Stimulated activated CD8-positive, alpha-beta memory T cell treated with anti-CD3 and anti-CD28 coated beads, Interleukin-12 subunit alpha, Interleukin-12 subunit beta, amount 100 ng/mL, for 1 hour (primary cell): ENCODE data around the gene CRYGN.

ENCODE experiments used
- DNase-seq: peaks from one replicate; pipeline ENCODE4 v3.0.0-alpha.2; 2020; ENCODE audit warnings: low read depth

The CRYGN gene, protein sequence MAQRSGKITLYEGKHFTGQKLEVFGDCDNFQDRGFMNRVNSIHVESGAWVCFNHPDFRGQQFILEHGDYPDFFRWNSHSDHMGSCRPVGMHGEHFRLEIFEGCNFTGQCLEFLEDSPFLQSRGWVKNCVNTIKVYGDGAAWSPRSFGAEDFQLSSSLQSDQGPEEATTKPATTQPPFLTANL

DNA sequence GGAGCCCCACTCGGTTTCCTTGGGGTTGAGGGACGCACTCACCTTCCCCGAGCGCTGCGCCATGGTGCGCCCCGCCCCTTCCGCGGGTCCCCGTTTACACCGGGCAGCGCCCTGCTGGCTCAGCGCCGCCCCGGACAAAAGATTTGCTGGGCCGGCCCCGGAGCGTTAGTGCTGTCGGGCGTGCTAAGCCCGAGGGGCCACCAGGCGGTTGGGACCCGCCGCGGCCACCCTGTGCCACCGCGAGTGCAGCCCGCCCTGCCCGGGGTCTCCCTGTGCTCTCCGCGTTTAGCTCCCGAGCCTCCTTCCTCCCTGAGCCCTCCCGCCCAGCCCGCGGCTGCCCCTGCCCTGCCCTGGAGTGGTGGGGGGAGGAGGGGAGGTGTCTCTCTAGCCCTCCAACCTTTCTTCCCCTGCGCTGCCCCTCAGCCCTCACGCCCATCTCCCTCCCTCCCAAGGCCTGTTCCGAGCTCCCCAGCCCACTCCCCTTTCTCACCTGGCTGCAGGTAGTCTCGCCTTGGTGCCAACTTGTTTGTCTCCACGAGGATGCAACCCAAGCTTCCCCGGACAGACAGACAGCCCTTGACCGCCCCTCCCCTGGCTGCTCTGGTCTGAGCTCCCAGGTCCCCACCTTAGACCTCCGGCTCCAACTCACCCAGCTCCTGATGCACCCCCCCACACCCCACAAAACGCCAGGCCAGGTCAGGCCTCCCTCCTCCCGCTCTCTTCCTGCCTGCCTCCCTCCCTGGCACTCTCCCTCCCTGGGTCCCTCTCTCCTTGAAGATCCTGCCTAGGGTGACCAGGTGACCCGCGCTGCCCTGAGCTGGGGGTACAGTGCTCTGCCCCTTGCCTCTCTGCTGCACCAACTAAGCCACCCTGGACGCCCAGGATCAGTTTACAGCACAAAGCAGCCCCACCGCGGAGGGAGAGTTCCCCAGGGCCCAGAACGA is at the start of gene CRYGN:
Gene CRYGN (minus strand): TSS at position 287 of the 944 bp plus-strand sequence. CDS start 224 bp downstream, at position 63.
- DNase-seq = no peak

DNA sequence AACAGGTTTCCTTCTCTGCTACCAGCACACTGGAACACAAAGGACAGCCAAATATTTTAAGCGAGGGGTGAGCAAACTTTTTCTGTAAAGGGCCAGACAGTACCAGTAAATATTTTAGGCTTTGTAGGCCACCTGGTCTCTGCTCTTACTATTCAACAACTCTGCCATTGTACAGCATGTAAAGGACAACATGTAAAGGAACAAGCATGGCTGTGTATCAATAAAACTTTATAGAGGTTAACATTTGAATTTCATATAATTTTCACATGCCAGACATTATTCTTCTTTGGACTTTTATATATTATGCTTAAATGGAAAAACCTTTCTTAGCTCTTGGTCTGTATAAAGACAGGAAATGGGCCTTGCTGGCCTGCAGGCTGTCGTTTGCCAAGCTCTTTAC is 49.6 kb upstream of the CRYGN start:
- DNase-seq = no peak

DNA sequence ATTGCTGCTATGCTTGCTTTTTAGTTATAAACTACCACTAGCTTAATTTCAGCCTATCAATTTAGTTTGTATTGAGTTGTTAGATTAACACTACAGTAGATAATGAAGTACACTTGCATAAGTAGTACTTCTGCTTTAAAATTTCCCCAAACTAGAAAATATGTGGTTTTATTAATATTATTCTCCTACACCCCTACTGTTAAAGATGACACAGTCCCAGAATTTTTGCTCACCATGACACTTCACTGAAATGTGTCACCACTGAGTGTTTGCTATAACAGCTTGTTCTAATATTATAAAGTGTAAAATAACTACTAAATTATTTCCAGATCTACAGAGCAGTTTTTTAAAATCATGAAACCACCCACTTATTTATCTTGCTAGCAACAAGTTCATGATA is 48.2 kb upstream of the CRYGN start:
- DNase-seq = no peak

DNA sequence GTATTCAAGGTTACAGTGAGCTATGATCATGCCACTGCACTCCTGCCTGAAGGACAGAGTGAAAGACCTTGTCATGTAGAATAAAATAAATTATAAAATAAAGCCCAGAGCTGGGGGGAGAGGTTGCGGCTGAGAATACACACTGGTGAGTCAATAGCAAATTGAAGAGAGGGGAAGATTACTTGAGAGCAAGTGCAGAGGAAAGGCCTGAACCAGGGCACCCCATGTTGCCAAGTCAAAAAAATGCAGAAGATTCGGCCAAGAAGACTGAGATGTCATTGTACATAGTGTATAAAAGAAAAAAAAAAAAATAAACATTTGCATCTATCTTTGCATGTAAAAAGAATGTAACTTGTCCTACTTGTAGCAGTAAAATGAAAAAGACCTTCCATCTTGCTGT is 47.3 kb upstream of the CRYGN start:
- no peak for DNase-seq

DNA sequence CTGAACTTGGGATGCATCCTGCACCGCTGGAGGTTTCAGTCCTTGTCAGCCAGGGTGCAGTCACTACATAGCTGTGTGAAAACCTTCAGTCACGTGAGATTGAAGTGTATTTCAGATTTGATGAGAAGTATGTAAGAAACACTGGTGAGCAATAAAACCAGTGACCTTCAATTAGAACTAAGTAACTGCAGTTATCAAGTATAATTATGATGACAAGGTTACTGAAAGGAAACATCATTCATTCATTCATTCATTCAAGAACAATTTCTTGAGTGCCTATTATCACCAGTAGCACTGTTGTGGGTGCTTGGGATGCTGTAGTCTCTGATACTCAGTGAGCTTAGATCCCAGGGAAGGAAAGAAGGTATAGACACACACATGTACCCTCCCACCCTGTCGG is 46.1 kb upstream of the CRYGN start:
- DNase-seq = no peak

DNA sequence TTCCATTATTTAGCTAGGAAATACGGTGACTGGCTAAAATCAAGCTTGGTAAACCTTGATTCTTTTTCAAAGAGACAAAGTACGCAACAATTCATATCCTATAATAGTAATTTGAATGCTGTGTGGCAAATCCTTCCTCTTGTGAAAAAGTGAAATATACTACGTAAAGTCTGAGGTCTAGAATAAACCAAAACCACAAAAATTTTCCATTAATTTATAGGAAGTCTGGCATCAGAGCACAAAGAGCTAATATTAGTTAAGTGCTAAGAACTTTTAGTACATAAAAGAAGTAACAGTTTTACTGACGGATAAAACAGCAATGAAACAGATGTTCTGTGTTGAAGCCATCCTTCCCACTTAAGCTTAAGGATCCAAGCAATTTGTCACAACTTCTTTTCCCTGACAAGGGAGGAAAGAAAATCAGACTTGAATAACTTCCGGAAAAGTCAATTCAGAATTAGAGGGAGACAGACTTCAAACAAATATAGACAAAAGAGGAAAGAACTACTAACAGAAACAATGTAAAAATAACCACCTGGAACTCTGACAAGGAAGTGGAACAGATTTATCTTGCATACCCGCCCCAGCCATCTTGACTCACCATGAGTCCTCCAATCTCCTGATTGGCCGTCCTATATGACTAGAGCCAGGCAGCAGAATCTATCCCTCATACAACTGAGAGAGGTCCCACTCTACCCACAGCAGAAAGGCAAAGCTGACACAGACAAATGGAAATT is 45.2 kb upstream of the CRYGN start:
- no peak for DNase-seq

DNA sequence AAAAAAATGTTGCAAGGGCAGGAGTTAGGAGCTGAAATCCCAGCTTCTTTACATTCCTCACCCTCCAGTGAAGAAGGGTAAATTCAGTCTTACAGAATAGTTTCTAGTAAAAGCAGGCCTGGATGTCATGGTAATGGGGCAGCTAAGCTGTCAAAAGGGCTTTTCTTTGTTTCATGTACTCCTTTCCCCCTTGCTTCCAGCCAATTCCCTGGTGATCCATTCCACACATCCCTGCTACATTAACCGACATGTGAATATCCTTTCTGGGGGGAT is 43.7 kb upstream of the CRYGN start:
- no peak for DNase-seq

DNA sequence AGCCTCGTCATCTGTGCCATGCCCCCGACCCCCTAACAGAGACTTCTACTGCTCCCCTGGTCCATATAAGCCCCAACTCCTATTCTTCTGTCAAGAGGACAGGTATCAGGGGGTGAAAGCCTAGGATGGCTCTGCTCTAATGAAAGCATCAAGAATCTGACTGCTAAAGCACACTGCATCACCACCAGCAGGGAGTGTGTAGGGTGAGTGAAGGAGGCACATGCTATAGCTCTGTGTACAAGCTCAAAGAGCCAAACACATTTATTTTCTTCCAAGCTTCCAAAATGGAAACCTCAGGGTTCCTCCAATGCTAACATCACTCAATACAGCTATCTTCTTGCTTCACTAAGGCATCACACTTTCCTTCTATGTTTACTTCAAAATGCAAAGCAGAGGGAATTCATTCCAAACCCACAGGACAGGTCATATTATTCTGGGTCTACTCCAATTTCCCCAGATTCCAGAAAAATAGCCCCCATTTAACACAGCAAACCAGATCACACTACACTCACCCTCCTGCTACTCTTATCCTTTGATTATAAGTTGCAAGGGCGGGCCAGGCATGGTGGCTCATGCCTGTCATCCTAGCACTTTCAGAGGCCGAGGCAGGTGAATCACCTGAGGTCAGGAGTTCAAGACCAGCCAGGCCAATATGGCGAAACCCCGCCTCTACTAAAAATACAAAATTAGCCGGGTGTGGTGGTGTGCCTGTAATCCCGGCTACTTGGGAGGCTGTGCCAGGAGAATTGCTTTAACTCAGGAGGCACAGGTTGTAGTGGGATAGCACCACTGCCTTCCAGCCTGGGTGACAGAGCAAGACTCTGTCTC is 43.2 kb upstream of the CRYGN start:
- no peak for DNase-seq

DNA sequence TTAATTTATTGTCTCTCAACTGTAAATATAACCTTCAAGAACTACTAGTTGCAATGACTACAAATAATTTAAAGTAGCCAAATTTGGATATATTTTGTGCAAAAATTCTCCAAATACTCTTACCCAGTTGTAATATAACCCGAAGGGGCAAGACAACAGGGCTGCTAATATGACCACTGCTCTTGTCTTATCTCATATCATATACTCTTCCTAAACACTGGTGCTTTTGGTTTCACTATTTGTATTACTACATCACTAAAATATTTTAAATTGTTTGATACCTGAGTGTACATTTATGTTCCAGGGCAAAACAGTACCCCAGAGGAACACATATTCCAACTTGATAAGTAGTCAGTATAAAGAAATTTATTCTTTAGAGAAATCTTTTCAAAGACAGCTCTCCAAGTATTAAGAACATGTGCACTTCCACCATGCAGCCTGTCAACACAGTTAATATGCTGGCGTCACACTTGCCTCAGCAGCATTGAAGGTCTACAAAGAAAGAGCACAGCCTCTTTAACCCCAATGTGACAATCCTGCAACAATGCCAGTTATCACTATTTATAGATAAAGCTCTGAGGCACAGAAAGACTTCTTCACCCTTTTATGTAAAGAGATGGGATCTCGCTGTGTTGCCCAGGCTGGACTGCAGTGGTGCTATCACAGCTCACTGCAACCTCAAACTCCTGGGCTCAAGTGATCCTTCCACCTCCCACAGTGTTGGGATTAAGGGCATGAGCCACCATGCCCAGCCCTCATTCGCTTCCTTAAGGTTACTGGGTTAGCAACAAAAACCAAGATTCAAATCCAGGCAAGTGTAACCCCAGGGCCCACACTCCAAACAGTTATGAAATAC is 41.9 kb upstream of the CRYGN start:
- DNase-seq = no peak

DNA sequence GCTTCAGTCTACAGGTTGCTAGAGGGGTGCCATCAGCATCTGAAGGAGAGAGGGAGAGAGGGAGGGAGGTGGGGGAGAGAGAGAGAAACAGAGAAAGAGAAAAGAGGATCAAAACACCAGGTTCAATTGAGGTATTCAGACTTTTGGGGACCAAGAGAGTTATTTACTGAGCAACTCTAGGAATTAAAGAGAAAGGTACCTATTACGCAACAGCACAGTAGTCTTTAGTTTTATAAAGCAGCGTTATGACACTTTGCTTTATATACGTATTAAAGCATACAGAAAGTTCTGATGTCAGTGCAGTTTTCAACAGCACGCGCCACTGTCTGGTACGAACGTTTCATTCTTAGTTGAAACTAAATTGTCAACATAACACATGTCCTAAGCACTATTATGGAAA is 37.9 kb upstream of the CRYGN start:
- no peak for DNase-seq

DNA sequence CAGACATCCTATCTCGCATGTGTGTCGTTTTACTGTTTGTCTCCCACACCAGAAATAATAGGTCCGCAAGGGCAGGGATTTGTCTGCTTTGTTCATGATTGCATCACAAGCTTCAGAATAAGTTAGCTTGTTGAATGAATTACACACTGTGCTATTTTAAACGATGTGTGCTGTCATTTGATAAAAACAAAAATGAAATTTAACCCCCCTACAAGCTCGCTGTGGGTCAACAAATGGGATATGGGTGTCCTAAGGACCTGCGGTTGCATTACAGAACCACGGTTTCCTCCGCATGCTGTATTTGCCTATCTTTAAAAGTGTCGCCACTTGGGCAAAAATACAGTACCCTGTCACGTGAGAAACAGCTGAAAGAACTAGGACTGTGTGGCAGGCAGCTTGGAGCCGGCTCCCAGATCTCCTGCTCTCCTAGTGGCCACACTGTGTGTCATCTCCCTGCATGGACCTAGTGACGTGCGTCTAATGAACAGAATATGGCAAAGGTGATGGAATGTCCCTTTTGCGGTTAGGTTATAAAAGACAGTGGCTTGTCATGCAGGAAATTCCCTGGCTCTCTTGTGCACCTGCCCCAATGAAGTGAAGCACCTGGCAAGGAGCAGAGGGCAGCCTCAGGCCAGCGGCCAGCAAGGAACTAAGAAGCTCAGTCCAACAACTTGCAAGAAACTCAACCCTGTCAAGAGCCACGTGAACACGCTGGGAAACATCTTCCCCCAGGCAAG is 32.9 kb upstream of the CRYGN start:
- DNase-seq = no peak

DNA sequence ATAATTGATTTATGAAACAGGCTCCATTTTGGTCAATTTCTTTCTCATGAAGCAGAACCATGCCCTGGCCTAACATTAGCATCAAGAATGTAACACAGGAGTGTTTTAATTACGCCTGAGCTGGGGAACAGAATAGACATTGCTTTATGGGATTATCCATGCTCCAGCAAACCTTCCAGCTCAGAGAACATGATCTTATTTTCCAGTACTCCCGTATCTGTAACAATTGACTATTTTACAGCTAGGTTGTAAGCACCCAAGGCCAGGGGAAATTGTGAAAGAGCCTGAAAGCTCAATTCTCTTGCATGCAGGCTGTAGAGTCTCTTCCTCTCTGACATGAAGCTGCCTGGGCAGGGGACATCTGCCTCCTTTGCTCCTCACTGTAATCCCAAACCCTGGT is 30.8 kb upstream of the CRYGN start:
- no peak for DNase-seq

DNA sequence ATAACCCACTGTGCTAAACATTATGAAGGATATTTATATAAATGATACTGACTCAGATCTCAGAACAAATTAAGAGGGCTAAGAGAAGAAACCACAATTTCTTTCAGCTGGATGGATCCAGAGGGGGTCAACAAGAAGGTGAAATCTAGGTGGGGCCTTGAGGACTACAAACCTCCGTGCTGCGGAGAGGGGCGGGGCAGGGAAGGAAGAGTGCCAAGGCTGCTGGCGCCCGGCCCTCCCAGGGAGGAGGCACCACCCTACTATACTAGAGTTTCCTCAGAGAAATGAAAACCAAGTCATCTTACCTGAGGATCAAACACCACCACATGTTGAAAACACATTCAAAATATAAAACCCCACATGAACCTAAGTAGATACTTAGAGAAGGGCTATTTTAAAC is 29.3 kb upstream of the CRYGN start:
- DNase-seq = no peak

DNA sequence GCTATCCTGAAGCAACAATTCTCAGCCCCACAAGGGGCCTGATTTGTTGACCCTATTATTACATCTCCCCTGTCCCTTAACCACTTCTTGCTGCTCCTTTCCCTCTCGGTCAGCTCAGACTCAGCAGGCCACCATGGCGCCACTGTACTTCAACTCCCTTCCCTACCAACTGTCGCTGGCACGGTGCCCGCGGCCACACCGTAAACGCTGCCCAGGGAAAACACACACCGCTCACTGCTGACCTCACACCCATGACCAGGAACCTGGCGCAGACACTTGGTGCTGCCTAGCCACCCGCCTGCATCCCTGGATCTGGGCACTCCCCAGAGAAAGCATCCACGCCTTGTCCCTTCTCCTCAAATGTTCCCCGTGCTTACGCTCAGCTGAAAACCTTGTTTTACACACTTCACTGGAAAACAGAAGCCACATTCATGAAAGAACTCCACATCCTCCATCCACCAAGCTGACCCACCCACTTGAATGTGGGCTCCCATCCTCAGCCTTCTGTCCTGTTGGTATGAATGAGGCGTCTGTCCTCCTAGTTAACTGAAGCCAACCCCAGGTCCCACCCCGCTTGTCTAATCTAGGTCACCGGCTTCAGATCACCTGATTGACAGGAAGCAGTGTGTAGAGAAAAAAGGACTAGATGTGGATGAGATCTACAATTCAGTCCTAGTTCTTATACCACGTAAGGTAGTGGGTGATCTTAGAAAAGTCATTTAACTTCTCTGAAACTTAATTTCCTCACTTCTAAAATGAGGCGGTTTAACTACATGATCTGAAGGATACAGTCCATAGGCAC is 28.5 kb upstream of the CRYGN start:
- DNase-seq = no peak

DNA sequence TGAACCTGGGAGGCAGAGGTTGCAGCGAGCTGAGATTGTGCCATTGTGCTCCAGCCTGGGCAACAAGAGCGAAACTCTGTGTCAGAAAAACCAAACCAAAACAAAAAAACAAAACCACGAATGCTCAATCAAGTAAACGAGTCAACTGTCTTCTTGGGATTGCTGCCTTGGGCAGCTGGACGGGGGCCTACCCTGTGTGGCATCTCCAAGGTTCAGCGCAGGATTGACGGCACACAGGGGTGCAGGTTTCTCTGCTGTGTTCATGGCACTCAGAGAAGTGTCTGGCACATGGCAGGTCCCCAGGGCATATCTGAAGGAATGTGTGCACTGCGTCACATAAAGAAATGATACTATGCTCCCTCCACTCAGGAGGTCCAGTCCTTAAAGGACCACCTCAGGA is 25.2 kb upstream of the CRYGN start:
- no peak for DNase-seq

DNA sequence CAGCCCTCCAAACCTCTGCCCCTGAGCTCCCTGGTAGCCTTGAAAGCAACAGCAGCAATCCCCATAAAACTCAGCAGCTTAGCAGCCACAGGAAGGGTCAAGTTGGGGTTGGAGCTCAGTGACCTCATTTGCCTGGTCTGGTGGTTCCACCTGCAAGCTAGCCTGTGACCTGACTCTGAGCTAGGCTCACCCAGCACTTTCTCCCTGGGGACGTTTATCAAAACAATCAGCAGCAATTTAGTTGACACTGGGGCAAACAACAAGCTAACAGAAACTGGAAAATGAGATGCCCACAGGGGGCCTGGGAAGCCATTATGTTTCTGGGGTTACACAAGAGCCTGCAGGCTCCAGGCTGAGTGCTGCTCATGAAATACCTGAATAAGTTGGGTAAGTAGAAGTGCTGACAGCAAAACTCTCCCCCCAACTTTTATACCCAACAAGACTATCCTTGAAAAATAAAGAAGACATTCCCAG is 22.4 kb upstream of the CRYGN start:
- DNase-seq = no peak

DNA sequence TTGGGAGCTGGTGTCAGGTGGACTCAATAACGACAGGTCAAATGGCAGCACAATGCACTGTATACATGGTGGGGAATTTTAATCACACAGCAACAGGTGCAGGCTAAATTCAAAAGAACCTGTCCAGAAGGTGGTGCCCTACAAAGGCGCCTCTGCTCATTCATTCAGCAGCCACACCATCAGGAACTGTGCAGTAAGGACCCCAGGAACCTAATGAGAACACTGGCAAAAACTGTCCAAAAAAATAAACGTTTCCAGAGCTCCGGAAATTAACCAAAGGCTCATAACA is 21.9 kb upstream of the CRYGN start:
- DNase-seq = no peak

DNA sequence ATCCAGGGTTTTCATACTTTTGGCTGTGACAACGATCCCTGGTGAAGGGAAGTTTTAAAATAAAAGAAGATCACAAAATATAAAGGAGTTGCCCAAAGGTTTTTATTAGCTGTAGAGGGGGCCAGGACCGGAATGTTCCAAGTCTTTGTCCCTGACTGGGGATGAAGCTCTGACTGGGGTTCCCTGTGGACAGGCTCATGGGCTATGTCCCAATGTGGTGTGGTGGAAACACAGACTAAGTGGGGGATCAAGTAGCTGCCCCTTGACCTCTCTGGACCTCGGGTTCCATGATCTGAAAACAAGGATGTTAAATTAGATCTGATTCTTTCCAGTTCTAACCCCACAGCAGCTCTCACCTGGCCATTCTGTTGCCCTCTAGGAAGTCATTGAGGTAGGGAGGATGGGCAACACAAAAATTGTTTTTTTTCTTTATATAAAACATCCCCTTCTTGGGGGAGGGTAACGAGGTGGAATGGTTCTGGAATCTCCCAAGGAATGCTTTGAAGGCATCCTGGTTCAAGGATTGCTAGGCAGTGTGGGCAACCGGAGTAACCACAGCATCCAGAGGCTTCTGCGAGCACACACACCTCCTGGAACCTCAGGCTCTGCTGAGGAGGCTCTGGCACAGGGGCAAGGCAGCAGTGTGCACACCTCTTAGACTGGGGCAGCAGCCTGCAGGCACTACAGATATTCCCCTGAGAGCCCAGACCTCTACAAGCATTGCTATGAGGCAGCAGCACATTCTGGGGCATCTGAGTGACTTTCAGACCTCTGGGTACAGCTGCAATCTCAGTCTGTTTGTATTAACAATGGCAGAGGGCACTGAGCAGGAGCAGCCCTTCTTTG is 21.4 kb upstream of the CRYGN start:
- DNase-seq = no peak

DNA sequence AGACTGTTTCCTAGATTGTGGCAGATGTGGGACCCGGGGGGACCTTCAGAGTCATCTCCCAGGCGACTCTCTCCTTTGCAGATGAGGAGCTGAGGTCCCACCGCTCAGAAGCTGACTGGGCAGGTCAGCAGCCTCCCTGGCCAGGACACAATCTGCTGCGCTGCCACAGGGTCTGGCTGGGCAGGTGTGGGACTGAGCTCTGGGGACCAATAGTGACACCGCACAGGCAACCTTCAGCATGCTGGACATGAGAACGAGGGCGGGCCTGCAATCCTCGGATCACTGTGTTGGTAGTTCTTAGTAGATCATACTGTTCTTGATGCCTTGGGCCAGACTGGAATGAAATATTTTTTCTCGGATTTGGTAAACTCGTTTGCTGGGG is 20.5 kb upstream of the CRYGN start:
- DNase-seq = no peak
